Smooth muscle cell of the brain vasculature (primary cell): ENCODE measurements around the gene TICRR.
"Not testable (repeated sequence)": the region's sequence is repeated elsewhere in the genome, so short reads cannot be mapped to it uniquely, and the experiment has no call there.

ENCODE experiments used
- DNase-seq: peaks from one replicate; pipeline ENCODE4 v3.0.0-alpha.2; 2012; ENCODE audit warnings: low read depth, low spot score

TICRR gene, protein sequence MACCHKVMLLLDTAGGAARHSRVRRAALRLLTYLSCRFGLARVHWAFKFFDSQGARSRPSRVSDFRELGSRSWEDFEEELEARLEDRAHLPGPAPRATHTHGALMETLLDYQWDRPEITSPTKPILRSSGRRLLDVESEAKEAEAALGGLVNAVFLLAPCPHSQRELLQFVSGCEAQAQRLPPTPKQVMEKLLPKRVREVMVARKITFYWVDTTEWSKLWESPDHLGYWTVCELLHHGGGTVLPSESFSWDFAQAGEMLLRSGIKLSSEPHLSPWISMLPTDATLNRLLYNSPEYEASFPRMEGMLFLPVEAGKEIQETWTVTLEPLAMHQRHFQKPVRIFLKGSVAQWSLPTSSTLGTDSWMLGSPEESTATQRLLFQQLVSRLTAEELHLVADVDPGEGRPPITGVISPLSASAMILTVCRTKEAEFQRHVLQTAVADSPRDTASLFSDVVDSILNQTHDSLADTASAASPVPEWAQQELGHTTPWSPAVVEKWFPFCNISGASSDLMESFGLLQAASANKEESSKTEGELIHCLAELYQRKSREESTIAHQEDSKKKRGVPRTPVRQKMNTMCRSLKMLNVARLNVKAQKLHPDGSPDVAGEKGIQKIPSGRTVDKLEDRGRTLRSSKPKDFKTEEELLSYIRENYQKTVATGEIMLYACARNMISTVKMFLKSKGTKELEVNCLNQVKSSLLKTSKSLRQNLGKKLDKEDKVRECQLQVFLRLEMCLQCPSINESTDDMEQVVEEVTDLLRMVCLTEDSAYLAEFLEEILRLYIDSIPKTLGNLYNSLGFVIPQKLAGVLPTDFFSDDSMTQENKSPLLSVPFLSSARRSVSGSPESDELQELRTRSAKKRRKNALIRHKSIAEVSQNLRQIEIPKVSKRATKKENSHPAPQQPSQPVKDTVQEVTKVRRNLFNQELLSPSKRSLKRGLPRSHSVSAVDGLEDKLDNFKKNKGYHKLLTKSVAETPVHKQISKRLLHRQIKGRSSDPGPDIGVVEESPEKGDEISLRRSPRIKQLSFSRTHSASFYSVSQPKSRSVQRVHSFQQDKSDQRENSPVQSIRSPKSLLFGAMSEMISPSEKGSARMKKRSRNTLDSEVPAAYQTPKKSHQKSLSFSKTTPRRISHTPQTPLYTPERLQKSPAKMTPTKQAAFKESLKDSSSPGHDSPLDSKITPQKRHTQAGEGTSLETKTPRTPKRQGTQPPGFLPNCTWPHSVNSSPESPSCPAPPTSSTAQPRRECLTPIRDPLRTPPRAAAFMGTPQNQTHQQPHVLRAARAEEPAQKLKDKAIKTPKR (N-terminal part only)

DNA sequence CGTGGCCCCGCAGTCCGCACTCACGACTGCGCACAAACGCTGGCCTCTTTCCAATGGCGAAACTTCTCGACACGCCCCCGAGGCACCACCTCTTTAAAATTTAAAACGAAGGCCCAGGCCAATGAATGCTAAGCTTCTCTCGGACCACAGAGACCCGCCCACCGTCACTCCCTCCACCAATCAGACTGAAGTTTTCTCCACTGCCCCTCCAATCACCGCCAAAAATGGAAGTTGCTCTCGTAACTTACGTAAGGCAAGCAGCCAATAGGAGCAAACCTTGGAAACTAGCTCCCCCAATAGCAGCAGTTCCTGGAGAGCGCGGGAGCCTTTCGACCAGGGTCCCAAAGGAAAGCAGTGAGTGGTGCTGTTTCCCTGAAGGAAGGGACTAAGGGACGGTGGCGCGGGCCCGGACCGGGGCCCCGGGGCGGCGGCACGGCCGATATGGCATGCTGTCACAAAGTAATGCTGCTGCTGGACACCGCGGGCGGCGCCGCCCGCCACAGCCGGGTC is at the start of gene TICRR:
TSS of gene TICRR (plus strand) at position 324 of the 510 bp plus-strand sequence. CDS start at position 442, 118 bp downstream.
- peak; percentile 98 for DNase-seq

DNA sequence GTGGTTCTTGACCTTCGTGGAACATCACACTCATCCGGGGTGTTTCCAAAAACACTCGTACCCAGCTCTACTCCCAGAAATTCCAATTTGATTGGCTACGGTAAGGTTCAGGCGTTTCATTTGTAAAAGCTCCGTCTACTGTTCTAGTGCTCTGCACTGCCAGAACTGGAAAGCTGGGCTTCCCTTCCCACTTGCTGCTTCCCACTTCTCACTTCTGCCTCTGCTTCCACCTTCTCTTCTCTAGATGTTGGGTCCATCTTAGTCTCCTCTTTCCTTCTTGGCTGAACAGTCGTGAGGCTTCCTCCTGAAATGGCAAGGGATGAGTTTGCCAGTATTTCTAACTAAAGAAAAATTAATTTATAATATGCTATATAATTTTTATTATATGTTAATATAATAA is 49.1 kb upstream of the TICRR start:
- DNase-seq, result no peak

DNA sequence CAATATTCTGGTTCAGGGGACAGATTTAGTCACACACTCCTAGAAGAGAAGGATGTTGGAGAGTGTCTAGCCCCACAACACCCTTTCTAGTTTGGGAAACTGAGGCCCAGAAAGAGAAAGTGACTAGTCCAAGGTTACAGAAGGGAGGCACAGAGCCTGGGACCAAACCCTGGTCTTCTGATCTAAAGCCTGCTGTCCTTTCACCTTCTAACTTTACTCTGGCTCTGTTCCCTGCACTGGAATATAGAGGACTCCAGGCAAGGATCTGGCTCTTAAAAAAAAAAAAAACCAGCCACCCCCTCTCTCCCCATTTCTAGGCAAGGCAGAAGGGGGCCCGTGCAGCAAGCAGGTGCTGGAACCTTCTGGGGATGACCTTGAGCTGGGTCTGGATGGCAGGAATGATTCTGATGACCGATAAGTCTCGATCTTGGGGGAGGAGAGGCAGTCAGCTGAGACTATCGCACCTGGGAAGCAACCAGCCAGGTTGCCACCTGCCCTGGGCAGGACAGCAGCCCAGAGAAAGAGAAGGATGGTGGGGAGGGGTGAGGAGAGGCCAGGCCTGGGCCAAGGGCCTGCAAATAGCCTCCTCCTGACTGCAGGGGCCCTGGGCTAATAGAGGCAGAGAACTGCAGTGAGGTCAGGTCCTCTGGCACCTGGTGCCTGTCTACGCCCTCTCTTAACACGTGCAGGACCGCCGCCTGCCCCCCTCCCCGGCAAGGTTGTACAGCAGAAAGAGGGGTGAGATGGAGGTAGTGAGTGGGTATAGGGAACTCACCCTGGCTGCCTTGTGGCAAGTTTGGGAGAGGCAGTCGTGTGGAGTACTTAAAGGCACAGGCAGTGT is 48.4 kb upstream of the TICRR start:
- no peak for DNase-seq

- DNase-seq, result no peak
Measured at GRCh38 chr15:89528757-89529352, 46.4 kb upstream of the TICRR start.

GRCh38 chr15:89530976-89531375 is 44.3 kb upstream of the TICRR start:
- no peak for DNase-seq

GRCh38 chr15:89531796-89532537 is 43.3 kb upstream of the TICRR start:
- no peak for DNase-seq

- no peak for DNase-seq
Measured at GRCh38 chr15:89533861-89534544, 41.3 kb upstream of the TICRR start.

GRCh38 chr15:89539027-89539426 is 36.2 kb upstream of the TICRR start:
- no peak for DNase-seq

GRCh38 chr15:89542369-89542768 is 32.9 kb upstream of the TICRR start:
- DNase-seq, result no peak

DNA sequence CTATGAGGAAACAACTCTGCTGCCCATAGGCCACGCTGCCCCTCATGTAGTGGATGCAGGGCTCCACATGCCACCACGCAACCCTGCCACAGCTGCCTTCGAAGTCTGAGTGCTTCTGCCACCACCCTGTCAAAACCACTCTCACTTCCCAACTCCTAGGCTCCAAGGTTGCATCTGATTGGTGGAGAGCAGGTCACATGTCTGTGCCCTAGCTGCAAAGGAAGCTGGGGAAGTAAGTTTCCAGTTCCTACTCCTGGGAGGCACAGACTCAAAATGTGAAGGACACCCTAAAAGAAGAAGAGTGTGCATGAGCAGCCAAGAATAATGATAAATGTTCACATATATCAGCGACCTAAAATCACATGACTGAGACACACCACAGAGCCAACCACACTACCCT is 31.9 kb upstream of the TICRR start:
- no peak for DNase-seq

GRCh38 chr15:89549138-89549537 is 26.1 kb upstream of the TICRR start:
- DNase-seq, result not testable (repeated sequence)

DNA sequence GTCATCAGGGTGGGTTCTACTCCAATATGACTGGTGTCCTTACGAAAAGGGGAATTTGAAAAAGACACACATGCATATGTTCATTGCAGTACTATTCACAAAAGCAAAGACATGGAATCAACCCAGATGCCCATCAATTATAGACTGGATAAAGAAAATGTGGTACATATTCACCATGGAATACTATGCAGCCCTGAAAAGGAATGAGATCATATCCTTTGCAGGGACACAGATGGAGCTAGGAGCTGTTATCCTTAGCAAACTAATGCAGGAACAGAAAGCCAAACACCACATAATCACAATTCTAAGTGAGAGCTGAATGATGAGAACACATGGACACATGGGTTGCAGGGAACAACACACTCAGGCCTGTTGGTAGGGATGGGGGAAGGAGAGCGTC is 24.8 kb upstream of the TICRR start:
- no peak for DNase-seq

DNA sequence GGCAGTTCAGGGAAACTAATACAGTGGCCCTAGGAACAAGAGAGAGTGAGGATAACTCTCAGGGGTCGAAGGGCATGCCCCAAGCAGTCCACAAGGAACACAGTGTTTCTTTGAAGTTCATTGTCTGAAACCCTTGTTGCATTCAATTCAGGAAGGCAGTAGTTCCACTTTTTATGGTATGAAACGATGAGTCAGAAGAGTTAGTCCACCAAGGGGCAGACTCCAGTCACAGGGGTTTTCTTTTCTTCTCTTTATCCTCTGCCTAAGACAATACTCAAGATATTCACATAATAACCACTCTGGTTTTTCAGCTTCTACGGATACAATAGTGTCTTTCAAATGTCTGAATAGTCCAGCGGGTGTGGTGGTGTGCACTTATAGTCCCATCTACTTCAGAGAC is 23.7 kb upstream of the TICRR start:
- no peak for DNase-seq

GRCh38 chr15:89553632-89554031 is 21.6 kb upstream of the TICRR start:
- no peak for DNase-seq

DNA sequence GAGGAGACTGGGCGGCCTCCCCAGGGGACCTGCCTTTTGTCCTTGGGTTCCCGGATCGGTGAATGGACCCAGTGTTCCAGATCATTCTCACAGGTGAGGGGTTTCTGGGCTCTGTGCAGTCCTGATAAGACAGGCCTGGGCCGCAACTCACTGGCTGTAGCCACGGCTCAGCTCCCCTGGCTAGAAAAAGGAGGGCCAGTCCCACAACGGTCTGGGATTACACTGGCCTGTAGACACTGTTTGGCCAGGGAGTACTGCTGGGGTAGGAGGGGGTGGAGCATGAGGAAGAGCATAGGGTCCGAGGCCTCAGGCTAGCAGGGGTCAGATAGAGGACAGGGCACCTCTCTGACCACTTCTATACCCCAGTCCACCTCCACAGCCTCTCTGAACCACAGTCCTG is 21.0 kb upstream of the TICRR start:
- no peak for DNase-seq

GRCh38 chr15:89555768-89556167 is 19.5 kb upstream of the TICRR start:
- DNase-seq, result no peak

- DNase-seq, result peak; percentile 69
Measured at GRCh38 chr15:89556413-89557262, 18.6 kb upstream of the TICRR start.

GRCh38 chr15:89559769-89560264 is 15.5 kb upstream of the TICRR start:
- no peak for DNase-seq
